WERI-Rb-1 (cell line): ENCODE data around the gene TAB2.

Experiments used
- DNase-seq: peaks from one replicate; pipeline ENCODE4 v3.0.0-alpha.2; 2020
- H3K27ac ChIP-seq: fragments of 250-450 bp; sonication (Bioruptor Pico); 2 replicates; pipeline ENCODE4 v1.5.1; 2020; ENCODE audit warnings: mild to moderate bottlenecking, moderate library complexity
- H3K27me3 ChIP-seq: fragments of 250-450 bp; sonication (Bioruptor Pico); 2 replicates; pipeline ENCODE4 v1.5.1; 2021; ENCODE audit warnings: mild to moderate bottlenecking, low read depth, moderate library complexity; ENCODE audit not compliant: insufficient read depth, severe bottlenecking
- H3K36me3 ChIP-seq: fragments of 250-450 bp; sonication (Bioruptor Pico); 2 replicates; pipeline ENCODE4 v1.5.1; 2020; ENCODE audit warnings: mild to moderate bottlenecking, moderate library complexity
- H3K4me3 ChIP-seq: 2 replicates; pipeline ENCODE4 v1.5.1; 2011; ENCODE audit warnings: low read depth, mild to moderate bottlenecking, control low read depth, low read length
- H3K9me3 ChIP-seq: fragments of 250-450 bp; sonication (Bioruptor Pico); 2 replicates; pipeline ENCODE4 v1.5.1; 2021; ENCODE audit warnings: mild to moderate bottlenecking, moderate library complexity; ENCODE audit not compliant: severe bottlenecking
- CTCF ChIP-seq: IDR thresholded peaks from 2 replicates; pipeline ENCODE4 v1.5.1; 2011; ENCODE audit warnings: low read depth, mild to moderate bottlenecking, control low read depth, inconsistent platforms, low read length

TAB2 gene

GRCh38 chr6:149410557-149410956 is 93.0 kb downstream of the TAB2 start:
- no peak for DNase-seq
- H3K36me3 ChIP-seq, result peaks cover 17% of the 10 kb centered on the region
- no peaks in the 10 kb centered on the region for H3K27me3 ChIP-seq
- no peak overlapping the region for H3K4me3 ChIP-seq
- no peak for TF ChIP-seq CTCF
- no peaks in the 10 kb centered on the region for H3K9me3 ChIP-seq
- no peak overlapping the region for H3K27ac ChIP-seq

- Histone ChIP-seq H3K27ac (no peak overlapping the region), H3K4me3 (no peak overlapping the region), H3K36me3 (peaks cover 14% of the 10 kb centered on the region), H3K27me3 (no peaks in the 10 kb centered on the region), H3K9me3 (no peaks in the 10 kb centered on the region)
- no peak for TF ChIP-seq CTCF
- no peak for DNase-seq
Observed at GRCh38 chr6:149414009-149414408, 96.5 kb downstream of the TAB2 start.

GRCh38 chr6:149414821-149415220 is 97.3 kb downstream of the TAB2 start:
- no peak for TF ChIP-seq CTCF
- Histone ChIP-seq H3K9me3 (no peaks in the 10 kb centered on the region), H3K4me3 (no peak overlapping the region), H3K36me3 (peaks cover 8% of the 10 kb centered on the region), H3K27me3 (no peaks in the 10 kb centered on the region), H3K27ac (no peak overlapping the region)
- no peak for DNase-seq

- H3K36me3 ChIP-seq, result no peaks in the 10 kb centered on the region
- no peak overlapping the region for H3K27ac ChIP-seq
- no peak for TF ChIP-seq CTCF
- no peaks in the 10 kb centered on the region for H3K27me3 ChIP-seq
- H3K9me3 ChIP-seq, result no peaks in the 10 kb centered on the region
- H3K4me3 ChIP-seq, result no peak overlapping the region
- no peak for DNase-seq
Observed at GRCh38 chr6:149419696-149420404, 102.3 kb downstream of the TAB2 start.

GRCh38 chr6:149421132-149421531 is 103.6 kb downstream of the TAB2 start:
- DNase-seq, result no peak
- H3K27ac ChIP-seq, result no peak overlapping the region
- no peak for TF ChIP-seq CTCF
- no peaks in the 10 kb centered on the region for H3K9me3 ChIP-seq
- H3K4me3 ChIP-seq, result no peak overlapping the region
- no peaks in the 10 kb centered on the region for H3K36me3 ChIP-seq
- no peaks in the 10 kb centered on the region for H3K27me3 ChIP-seq

- Histone ChIP-seq H3K9me3 (no peaks in the 10 kb centered on the region), H3K27me3 (no peaks in the 10 kb centered on the region), H3K36me3 (no peaks in the 10 kb centered on the region), H3K27ac (no peak overlapping the region), H3K4me3 (no peak overlapping the region)
- no peak for DNase-seq
- no peak for TF ChIP-seq CTCF
Observed at GRCh38 chr6:149422581-149422980, 105.1 kb downstream of the TAB2 start.
